PC-3 (cell line): Measurements from ENCODE around the gene STK25. TPM values are rescaled to one million over a fixed set of nuclear protein-coding genes. Genes with fewer than 3 reads are reported as not detected.

ENCODE experiments used
- ATAC-seq: fragments of 200-7000 bp; cut with Tn5 transposase; 2 replicates; pipeline ENCODE4 v1.9.1; 2020; ENCODE audit warnings: mild to moderate bottlenecking, moderate library complexity
- BruUV-seq: library from RNA; stranded (reverse); fragments of 400-500 nt; replicated peaks from 2 replicates; lab custom pipeline; 2021; lab: Mats Ljungman, UMichigan
- CTCF ChIA-PET: fragments of 300-600 bp; sonication (Branson Sonifier 250); formaldehyde crosslinking; loops from one replicate; lab custom pipeline; 2022; ENCODE audit warnings: antibody characterized with exemption; lab: Charles Lee
- POLR2A ChIA-PET: fragments of 300-600 bp; sonication (Branson Sonifier 250); formaldehyde crosslinking; loops from one replicate; lab custom pipeline; 2022; ENCODE audit warnings: antibody characterized with exemption; ENCODE audit not compliant: unreplicated experiment; lab: Charles Lee
- DNase-seq: peaks from one replicate; pipeline ENCODE4 v3.0.0-alpha.2; 2015
- H2AFZ ChIP-seq: fragments of 300-600 bp; sonication (generic); 2 replicates; pipeline ENCODE4 v1.6.0; 2016; ENCODE audit warnings: antibody characterized with exemption, low read length
- H3F3A ChIP-seq: fragments of 300-600 bp; sonication (generic); one replicate; pipeline ENCODE4 v1.6.0; 2017; ENCODE audit warnings: antibody characterized with exemption, low read length, control low read depth, mild to moderate bottlenecking; ENCODE audit not compliant: unreplicated experiment
- H3K27ac ChIP-seq: fragments of 300-600 bp; sonication (generic); 2 replicates; pipeline ENCODE4 v1.5.1; 2016; ENCODE audit warnings: mild to moderate bottlenecking, low read length
- H3K27me3 ChIP-seq: fragments of 300-600 bp; sonication (generic); 2 replicates; pipeline ENCODE4 v1.6.1; 2016; ENCODE audit warnings: low read length, mixed read lengths
- H3K36me3 ChIP-seq: fragments of 300-600 bp; sonication (generic); 2 replicates; pipeline ENCODE4 v1.6.1; 2016; ENCODE audit warnings: low read depth, mixed run types, low read length, mixed read lengths
- H3K4me1 ChIP-seq: fragments of 300-600 bp; sonication (generic); 2 replicates; pipeline ENCODE4 v1.5.1; 2016; ENCODE audit warnings: low read length; ENCODE audit not compliant: insufficient read depth
- H3K4me2 ChIP-seq: fragments of 300-600 bp; sonication (generic); 2 replicates; pipeline ENCODE4 v1.6.0; 2016; ENCODE audit warnings: low read length
- H3K4me3 ChIP-seq: fragments of 300-600 bp; sonication (generic); 2 replicates; pipeline ENCODE4 v1.5.1; 2016; ENCODE audit warnings: mild to moderate bottlenecking, low read length, mixed read lengths
- H3K79me2 ChIP-seq: fragments of 300-600 bp; sonication (generic); 2 replicates; pipeline ENCODE4 v1.6.1; 2017; ENCODE audit warnings: low read length, mixed read lengths
- H3K9ac ChIP-seq: fragments of 300-600 bp; sonication (generic); 2 replicates; pipeline ENCODE4 v1.6.0; 2016; ENCODE audit warnings: mild to moderate bottlenecking, low read length
- H3K9me2 ChIP-seq: fragments of 300-600 bp; sonication (generic); replicated peaks from 2 replicates; pipeline ENCODE4 v1.6.1; 2016; ENCODE audit warnings: mixed run types, low read length, mixed read lengths
- H3K9me3 ChIP-seq: fragments of 300-600 bp; sonication (generic); 2 replicates; pipeline ENCODE4 v1.6.1; 2016; ENCODE audit warnings: low read length, mixed read lengths
- H4K20me1 ChIP-seq: fragments of 300-600 bp; sonication (generic); 2 replicates; pipeline ENCODE4 v1.6.1; 2016; ENCODE audit warnings: low read length, mixed read lengths
- EZH2 ChIP-seq: fragments of 300-600 bp; sonication (generic); IDR thresholded peaks from one replicate; pipeline ENCODE4 v1.6.1; 2017; ENCODE audit warnings: antibody characterized with exemption, mild to moderate bottlenecking, low read length; ENCODE audit not compliant: unreplicated experiment
- EZH2phosphoT487 ChIP-seq: fragments of 300-600 bp; sonication (generic); IDR thresholded peaks from 2 replicates; pipeline ENCODE4 v1.6.1; 2018; ENCODE audit warnings: mild to moderate bottlenecking, antibody characterized with exemption, low read length, borderline replicate concordance
- intact Hi-C: fragments of 100-400 bp; cut with micrococcal nuclease; formaldehyde crosslinking; loops from 2 replicates; pipeline ENCODE4 v1.9.0; 2023
- total RNA-seq: library from RNA; depleted of rRNA; stranded (reverse); fragments of >200 nt; gene quantifications from 2 replicates; pipeline ENCODE4 v1.2.3, GENCODE V29; 2014
- TF ChIP-seq, protein P1 (sequence below): fragments of 300-600 bp; sonication (generic); conservative IDR thresholded peaks from 2 replicates; pipeline ENCODE4 v1.5.1; 2017; ENCODE audit warnings: antibody characterized with exemption, low read depth, mild to moderate bottlenecking, low read length

Gene STK25
- total RNA-seq, 1 experiment from 2014 or later: 198 TPM

DNA sequence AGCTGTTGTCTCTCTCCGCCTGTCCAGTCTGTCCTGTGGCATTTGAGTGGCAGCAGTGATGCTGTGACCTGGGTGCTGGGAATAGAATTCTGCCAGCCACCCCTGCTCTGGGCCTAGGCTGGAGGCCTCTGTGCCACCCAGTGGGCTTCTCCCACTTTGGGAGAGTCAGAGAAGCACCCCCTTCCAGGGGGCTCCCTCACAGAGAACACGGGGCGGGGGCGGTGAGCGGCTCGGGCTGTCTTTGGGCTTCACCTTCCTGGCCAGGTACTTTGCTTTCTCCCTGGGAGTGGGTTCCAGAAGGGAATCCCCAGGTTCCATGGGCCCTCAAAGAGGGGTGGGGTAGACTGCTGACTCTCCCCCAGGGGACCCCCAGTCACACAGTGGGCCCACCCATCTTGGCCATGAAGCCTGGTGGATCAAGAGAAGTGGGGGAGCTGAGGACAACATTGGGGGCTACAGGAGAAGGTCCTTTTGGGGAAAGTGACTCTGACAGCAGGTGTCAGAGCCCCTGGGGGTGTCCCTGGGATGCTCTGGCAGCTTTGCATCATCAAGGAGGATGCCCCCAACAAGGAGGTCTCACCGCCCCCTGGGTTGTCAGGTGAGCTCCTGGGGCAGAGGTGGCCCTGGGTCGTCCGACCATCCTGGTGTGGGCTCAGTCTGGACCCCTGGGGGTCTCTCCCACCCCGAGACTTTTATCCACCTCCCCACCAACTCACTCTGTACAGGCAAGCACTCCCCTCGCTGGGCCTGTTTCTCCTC is 31.4 kb upstream of the STK25 start:
- DNase-seq (no peak), ATAC-seq (no peak)
- BruUV-seq: no TSS peak
- Histone ChIP-seq H4K20me1 (no peaks in the 10 kb centered on the region), H3K4me2 (no peak overlapping the region), H3K4me3 (no peak overlapping the region), H3K27me3 (no peaks in the 10 kb centered on the region), H3K9me3 (no peaks in the 10 kb centered on the region), H3K79me2 (no peaks in the 10 kb centered on the region), H3K9ac (no peak overlapping the region), H3F3A (no peaks in the 10 kb centered on the region), H3K36me3 (no peaks in the 10 kb centered on the region), H2AFZ (no peak overlapping the region), H3K4me1 (no peaks in the 10 kb centered on the region), H3K9me2 (no peaks in the 10 kb centered on the region), H3K27ac (no peak overlapping the region)
- TF ChIP-seq EZH2phosphoT487: no peak
- TF ChIP-seq, protein P1, sequence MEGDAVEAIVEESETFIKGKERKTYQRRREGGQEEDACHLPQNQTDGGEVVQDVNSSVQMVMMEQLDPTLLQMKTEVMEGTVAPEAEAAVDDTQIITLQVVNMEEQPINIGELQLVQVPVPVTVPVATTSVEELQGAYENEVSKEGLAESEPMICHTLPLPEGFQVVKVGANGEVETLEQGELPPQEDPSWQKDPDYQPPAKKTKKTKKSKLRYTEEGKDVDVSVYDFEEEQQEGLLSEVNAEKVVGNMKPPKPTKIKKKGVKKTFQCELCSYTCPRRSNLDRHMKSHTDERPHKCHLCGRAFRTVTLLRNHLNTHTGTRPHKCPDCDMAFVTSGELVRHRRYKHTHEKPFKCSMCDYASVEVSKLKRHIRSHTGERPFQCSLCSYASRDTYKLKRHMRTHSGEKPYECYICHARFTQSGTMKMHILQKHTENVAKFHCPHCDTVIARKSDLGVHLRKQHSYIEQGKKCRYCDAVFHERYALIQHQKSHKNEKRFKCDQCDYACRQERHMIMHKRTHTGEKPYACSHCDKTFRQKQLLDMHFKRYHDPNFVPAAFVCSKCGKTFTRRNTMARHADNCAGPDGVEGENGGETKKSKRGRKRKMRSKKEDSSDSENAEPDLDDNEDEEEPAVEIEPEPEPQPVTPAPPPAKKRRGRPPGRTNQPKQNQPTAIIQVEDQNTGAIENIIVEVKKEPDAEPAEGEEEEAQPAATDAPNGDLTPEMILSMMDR: no peak
- TF ChIP-seq EZH2: no peak
- ChIA-PET POLR2A (no interaction called here), CTCF (no interaction called here)
- intact Hi-C loops: no loop called here

DNA sequence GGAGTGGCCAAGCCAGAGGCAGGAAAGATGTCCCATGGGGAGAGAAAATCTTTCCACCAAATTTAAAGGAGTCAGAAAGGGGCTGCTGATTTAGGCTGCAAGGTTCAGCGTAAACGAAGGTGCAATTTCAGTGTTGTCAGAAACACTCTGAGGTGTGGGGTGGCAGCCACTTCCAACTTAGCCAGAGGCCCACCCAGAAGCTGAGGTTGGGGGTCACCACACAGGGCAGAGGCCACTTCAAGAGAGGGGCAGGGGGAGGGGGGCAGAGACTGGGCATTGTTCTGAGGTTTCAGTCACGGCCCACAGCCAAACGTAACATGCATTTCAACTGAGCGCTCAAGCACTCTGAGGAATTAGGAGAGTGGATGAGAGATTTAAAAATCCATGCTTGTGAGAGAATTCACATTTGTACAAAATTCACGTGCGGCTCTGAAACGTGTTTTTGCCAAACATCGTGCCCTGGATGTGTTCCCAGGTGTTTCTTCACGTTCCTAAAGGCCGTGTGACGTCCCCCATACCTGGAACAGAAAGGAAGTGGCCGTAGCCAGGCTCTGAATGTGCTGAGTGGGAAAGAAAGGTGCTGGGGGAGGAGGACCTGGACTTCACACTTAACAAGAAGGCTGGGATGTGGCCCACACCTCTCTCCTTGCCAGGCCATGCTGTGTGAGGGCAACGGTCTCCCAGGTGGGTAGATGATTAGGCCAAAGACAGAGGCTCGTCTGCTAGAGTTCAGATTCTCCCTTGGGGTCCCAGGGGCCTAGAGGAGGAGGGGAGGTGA is 30.6 kb upstream of the STK25 start:
- ChIA-PET POLR2A (no interaction called here), CTCF (no interaction called here)
- Histone ChIP-seq H3K9ac (no peak overlapping the region), H3K4me1 (no peaks in the 10 kb centered on the region), H3F3A (no peaks in the 10 kb centered on the region), H3K4me2 (no peak overlapping the region), H3K4me3 (no peak overlapping the region), H3K9me3 (no peaks in the 10 kb centered on the region), H3K27me3 (no peaks in the 10 kb centered on the region), H3K79me2 (no peaks in the 10 kb centered on the region), H3K9me2 (no peaks in the 10 kb centered on the region), H3K36me3 (no peaks in the 10 kb centered on the region), H4K20me1 (no peaks in the 10 kb centered on the region), H2AFZ (no peak overlapping the region), H3K27ac (no peak overlapping the region)
- TF ChIP-seq, protein P1: no peak
- no peak for TF ChIP-seq EZH2
- no peak for TF ChIP-seq EZH2phosphoT487
- intact Hi-C loops: no loop called here
- ATAC-seq (no peak), DNase-seq (no peak)
- no TSS peak for BruUV-seq
